Astrocyte of the cerebellum (primary cell): ENCODE measurements around the gene COL23A1.

Experiments
- DNase-seq: peaks from one replicate; pipeline ENCODE4 v3.0.0-alpha.2; 2011; ENCODE audit warnings: low read depth
- H3K4me3 ChIP-seq: 2 replicates; pipeline ENCODE4 v1.5.1; 2011; ENCODE audit warnings: mild to moderate bottlenecking, low read depth, low read length, moderate library complexity
- CTCF ChIP-seq: IDR thresholded peaks from 2 replicates; pipeline ENCODE4 v1.5.1; 2012; ENCODE audit warnings: low read length, low read depth, moderate library complexity, mild to moderate bottlenecking; ENCODE audit errors: missing control alignments
- in situ Hi-C: cut with HindIII; loops from 2 replicates; pipeline ENCODE4 v1.10.0; 2017; ENCODE audit warnings: low sequenced_read_pairs

Gene COL23A1

GRCh38 chr5:178360926-178361235 is 229.3 kb downstream of the COL23A1 start:
- in situ Hi-C loops = no loop called here
- no peak for TF ChIP-seq CTCF
- H3K4me3 ChIP-seq = no peak overlapping the region
- DNase-seq = no peak

DNA sequence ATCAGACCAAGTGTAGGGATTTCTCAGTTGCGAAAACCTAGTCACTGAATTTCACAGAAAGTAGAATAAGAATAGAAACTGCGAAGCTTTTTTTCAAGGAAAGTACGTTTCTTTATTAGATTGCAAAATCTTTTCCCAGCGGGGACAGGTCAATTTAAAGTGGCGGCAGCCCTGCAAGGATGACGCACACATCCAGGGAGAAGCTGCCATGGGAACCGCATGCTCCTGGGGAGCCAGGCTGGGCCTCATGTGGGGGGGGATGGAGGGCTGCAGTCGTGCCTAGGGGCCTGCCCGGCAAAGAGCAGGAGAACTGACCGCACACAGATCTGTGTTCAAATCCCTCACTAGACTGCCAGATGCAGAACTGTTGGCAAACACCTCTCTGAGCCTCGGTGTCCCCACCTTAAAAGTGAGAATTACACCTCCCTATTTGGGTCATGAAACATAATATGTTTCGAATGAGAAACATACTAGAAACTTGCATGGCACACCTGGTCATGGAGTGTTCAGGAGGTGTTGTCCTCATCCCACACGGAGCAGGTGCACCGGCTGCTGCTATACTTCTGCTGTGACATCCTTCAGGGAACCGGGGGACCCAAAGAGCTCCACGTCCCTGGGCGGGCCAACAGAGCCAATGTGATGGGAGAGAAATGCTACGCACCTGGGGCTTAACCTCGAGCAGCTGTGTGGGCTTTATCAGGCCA is 229.8 kb downstream of the COL23A1 start:
- H3K4me3 ChIP-seq = no peak overlapping the region
- DNase-seq = no peak
- in situ Hi-C loops = no loop called here
- no peak for TF ChIP-seq CTCF

GRCh38 chr5:178359738-178360137 is 230.5 kb downstream of the COL23A1 start:
- TF ChIP-seq CTCF = no peak
- H3K4me3 ChIP-seq = no peak overlapping the region
- no peak for DNase-seq
- in situ Hi-C loops = no loop called here

- in situ Hi-C loops = no loop called here
- TF ChIP-seq CTCF = no peak
- H3K4me3 ChIP-seq = no peak overlapping the region
- DNase-seq = no peak
Measured at GRCh38 chr5:178357678-178358077, 232.5 kb downstream of the COL23A1 start.

- in situ Hi-C loops = no loop called here
- DNase-seq = no peak
- TF ChIP-seq CTCF = no peak
- no peak overlapping the region for H3K4me3 ChIP-seq
Measured at GRCh38 chr5:178357121-178357521, 233.1 kb downstream of the COL23A1 start.

DNA sequence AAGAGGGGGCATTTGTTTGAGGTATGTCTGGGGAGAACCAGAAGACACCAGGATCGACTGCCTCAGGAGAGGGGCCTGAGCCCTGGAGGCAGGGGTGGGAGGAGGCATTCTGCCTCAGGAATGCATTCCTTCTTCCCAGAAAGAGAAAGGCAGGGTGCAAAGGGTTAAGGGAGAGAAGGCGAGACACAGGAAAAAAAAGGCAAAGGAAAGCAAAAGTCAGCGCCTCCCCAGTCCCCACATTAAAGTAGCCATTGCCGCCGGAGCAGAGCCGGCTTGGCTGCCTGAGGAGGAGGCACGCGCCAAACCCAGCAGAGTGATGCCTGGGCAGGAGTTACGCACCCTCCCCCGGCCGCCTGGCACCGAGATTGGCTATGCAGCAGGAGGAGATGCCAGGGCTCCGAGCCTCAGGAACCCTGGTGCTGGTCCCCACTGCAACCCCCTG is 233.7 kb downstream of the COL23A1 start:
- in situ Hi-C loops = no loop called here
- DNase-seq = peak; percentile 13
- no peak for TF ChIP-seq CTCF
- H3K4me3 ChIP-seq = no peak overlapping the region
